DOHH2 (cell line): ENCODE results near the gene SLC16A12.

Experiments
- H3F3A ChIP-seq: fragments of 200-600 bp; sonication (generic), shearing (Covaris generic); 2 replicates; pipeline ENCODE4 v1.6.0; 2016; ENCODE audit warnings: antibody characterized with exemption, mild to moderate bottlenecking; ENCODE audit not compliant: control insufficient read depth, insufficient read depth
- H3K27ac ChIP-seq: fragments of 200-600 bp; sonication (generic); 2 replicates; pipeline ENCODE4 v1.5.1; 2014; ENCODE audit warnings: low read depth, mild to moderate bottlenecking, low read length, moderate library complexity
- H3K27me3 ChIP-seq: fragments of 200-600 bp; sonication (generic); 2 replicates; pipeline ENCODE4 v1.6.1; 2014; ENCODE audit warnings: mild to moderate bottlenecking, low read length, mixed read lengths; ENCODE audit not compliant: control insufficient read depth
- H3K36me3 ChIP-seq: fragments of 200-600 bp; sonication (generic); 2 replicates; pipeline ENCODE4 v1.6.1; 2014; ENCODE audit warnings: mild to moderate bottlenecking, low read length, moderate library complexity, mixed read lengths; ENCODE audit not compliant: control insufficient read depth
- H3K4me1 ChIP-seq: fragments of 200-600 bp; sonication (generic); 2 replicates; pipeline ENCODE4 v1.6.1; 2014; ENCODE audit warnings: mild to moderate bottlenecking, low read length, mixed read lengths; ENCODE audit not compliant: control insufficient read depth
- H3K4me2 ChIP-seq: fragments of 200-600 bp; sonication (generic); 2 replicates; pipeline ENCODE4 v1.6.0; 2014; ENCODE audit warnings: mild to moderate bottlenecking, low read length, moderate library complexity
- H3K4me3 ChIP-seq: fragments of 200-600 bp; sonication (generic); 2 replicates; pipeline ENCODE4 v1.5.1; 2014; ENCODE audit warnings: mild to moderate bottlenecking, low read length, mixed read lengths
- H3K79me2 ChIP-seq: fragments of 200-600 bp; sonication (generic); 2 replicates; pipeline ENCODE4 v1.6.1; 2014; ENCODE audit warnings: mild to moderate bottlenecking, low read length, mixed read lengths; ENCODE audit not compliant: control insufficient read depth
- H3K9me2 ChIP-seq: fragments of 200-600 bp; sonication (generic); replicated peaks from 2 replicates; pipeline ENCODE4 v1.6.1; 2014; ENCODE audit warnings: mild to moderate bottlenecking, low read length, mixed read lengths; ENCODE audit not compliant: control insufficient read depth
- H3K9me3 ChIP-seq: fragments of 200-600 bp; sonication (generic); 2 replicates; pipeline ENCODE4 v1.6.1; 2014; ENCODE audit warnings: antibody characterized with exemption, low read length, mixed read lengths; ENCODE audit not compliant: control insufficient read depth, insufficient read depth
- H4K20me1 ChIP-seq: fragments of 200-600 bp; sonication (generic); 2 replicates; pipeline ENCODE4 v1.6.0; 2014; ENCODE audit warnings: low read depth, mild to moderate bottlenecking, antibody characterized with exemption, low read length, moderate library complexity; ENCODE audit not compliant: control insufficient read depth, insufficient read depth
- EZH2phosphoT487 ChIP-seq: fragments of 200-600 bp; sonication (generic); IDR thresholded peaks from 2 replicates; pipeline ENCODE4 v1.6.1; 2017; ENCODE audit warnings: borderline replicate concordance, mild to moderate bottlenecking, antibody characterized with exemption, low read length, moderate library complexity, mixed read lengths
- TF ChIP-seq, protein P1 (sequence below): fragments of 200-600 bp; sonication (generic); IDR thresholded peaks from one replicate; pipeline ENCODE4 v1.5.1; 2014; ENCODE audit warnings: antibody characterized with exemption, mild to moderate bottlenecking, low read depth, low read length; ENCODE audit not compliant: poor library complexity, severe bottlenecking

The SLC16A12 gene

DNA sequence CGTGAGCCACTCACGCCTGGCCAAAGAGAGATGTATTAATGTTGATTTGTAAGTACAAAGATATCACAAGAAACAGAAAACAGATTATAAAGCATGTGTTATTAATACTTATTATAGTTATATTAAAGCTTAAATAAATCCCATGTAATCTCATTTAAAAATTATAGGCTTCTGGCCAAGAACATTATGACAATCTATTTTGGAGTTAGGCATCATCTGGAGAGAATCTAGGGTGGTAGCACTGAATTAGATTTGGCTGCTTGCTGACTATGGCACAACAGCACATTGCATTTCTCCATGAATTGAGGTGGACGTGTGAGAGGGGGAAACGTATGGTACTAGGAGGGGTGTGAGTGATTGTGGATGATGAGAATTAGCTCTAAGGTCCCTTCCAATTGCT lies 16.8 kb upstream of the SLC16A12 start:
- Histone ChIP-seq H3K9me3 (no peaks in the 10 kb centered on the region), H3K4me2 (no peak overlapping the region), H3K79me2 (no peaks in the 10 kb centered on the region), H3K4me1 (no peaks in the 10 kb centered on the region), H3K27me3 (no peaks in the 10 kb centered on the region), H3F3A (no peaks in the 10 kb centered on the region), H4K20me1 (no peaks in the 10 kb centered on the region), H3K4me3 (no peak overlapping the region), H3K9me2 (no peaks in the 10 kb centered on the region), H3K36me3 (no peaks in the 10 kb centered on the region), H3K27ac (no peak overlapping the region)
- TF ChIP-seq EZH2phosphoT487, result no peak
- TF ChIP-seq, protein P1, sequence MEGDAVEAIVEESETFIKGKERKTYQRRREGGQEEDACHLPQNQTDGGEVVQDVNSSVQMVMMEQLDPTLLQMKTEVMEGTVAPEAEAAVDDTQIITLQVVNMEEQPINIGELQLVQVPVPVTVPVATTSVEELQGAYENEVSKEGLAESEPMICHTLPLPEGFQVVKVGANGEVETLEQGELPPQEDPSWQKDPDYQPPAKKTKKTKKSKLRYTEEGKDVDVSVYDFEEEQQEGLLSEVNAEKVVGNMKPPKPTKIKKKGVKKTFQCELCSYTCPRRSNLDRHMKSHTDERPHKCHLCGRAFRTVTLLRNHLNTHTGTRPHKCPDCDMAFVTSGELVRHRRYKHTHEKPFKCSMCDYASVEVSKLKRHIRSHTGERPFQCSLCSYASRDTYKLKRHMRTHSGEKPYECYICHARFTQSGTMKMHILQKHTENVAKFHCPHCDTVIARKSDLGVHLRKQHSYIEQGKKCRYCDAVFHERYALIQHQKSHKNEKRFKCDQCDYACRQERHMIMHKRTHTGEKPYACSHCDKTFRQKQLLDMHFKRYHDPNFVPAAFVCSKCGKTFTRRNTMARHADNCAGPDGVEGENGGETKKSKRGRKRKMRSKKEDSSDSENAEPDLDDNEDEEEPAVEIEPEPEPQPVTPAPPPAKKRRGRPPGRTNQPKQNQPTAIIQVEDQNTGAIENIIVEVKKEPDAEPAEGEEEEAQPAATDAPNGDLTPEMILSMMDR, result no peak

DNA sequence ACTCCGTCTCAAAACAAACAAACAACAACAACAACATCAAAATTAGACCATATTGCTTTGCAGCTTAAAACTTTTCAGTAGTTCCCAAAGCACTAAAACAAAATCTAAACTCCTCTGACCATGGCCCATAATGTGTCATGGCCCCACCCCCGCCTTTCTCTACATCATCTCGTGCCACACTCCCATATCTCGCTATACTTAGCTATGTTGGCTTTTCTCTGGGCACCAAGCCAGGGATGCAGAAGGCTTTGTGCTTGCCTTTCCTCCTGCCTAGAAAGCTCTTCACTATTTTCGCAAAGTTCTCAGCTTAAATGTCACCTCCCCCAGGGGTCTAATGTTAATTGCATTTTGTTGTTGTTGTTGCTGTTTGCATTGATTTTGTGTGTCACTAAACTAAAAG lies 15.1 kb upstream of the SLC16A12 start:
- Histone ChIP-seq H3K4me2 (no peak overlapping the region), H4K20me1 (no peaks in the 10 kb centered on the region), H3K27ac (no peak overlapping the region), H3K36me3 (no peaks in the 10 kb centered on the region), H3K27me3 (no peaks in the 10 kb centered on the region), H3K4me3 (no peak overlapping the region), H3F3A (no peaks in the 10 kb centered on the region), H3K4me1 (no peaks in the 10 kb centered on the region), H3K79me2 (no peaks in the 10 kb centered on the region), H3K9me3 (no peaks in the 10 kb centered on the region), H3K9me2 (no peaks in the 10 kb centered on the region)
- TF ChIP-seq, protein P1, result no peak
- TF ChIP-seq EZH2phosphoT487, result no peak

DNA sequence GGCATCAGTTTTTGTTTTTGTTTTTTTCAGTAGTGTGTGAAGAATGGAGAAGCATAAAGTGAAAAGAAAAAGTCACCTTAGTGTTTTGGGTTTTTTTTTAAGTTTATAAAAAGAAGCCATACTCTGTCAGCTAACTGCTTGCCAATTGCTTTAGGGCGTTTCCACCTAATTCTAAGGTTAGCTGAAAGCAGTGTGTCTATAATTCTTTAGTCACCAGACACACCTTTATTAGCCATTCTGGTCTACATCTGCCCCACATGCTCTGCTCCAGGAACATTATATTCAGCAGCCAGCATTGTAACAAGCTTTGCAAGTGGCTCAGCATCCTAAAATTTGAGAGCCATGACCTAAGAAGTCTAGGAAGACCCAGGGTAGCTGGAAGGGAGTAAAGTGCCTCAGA lies 14.1 kb upstream of the SLC16A12 start:
- Histone ChIP-seq H3F3A (no peaks in the 10 kb centered on the region), H3K27ac (no peak overlapping the region), H3K4me3 (no peak overlapping the region), H3K36me3 (no peaks in the 10 kb centered on the region), H3K79me2 (no peaks in the 10 kb centered on the region), H3K4me2 (no peak overlapping the region), H3K4me1 (no peaks in the 10 kb centered on the region), H3K9me2 (no peaks in the 10 kb centered on the region), H4K20me1 (no peaks in the 10 kb centered on the region), H3K27me3 (no peaks in the 10 kb centered on the region), H3K9me3 (no peaks in the 10 kb centered on the region)
- TF ChIP-seq, protein P1, result no peak
- no peak for TF ChIP-seq EZH2phosphoT487

DNA sequence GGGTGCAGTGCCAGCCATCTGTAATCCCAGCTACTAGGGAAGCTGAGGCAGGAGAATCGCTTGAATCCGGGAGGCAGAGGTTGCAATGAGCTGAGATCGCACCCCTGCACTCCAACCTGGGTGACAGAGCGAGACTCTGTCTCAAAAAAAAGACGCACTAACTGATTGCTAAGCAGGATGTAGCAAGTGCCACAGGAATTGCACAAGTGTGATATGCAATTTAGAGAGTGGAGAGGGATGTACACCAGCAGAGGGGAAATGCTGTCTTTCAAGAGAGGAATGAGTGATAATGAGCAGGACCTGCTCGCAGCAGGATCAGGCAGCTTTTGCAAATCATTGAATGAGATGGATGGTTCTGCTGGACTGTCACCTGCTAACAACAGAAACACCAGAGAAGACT lies 13.3 kb upstream of the SLC16A12 start:
- no peaks in the 10 kb centered on the region for H3K4me1 ChIP-seq
- no peaks in the 10 kb centered on the region for H4K20me1 ChIP-seq
- no peak overlapping the region for H3K4me2 ChIP-seq
- no peak overlapping the region for H3K27ac ChIP-seq
- no peaks in the 10 kb centered on the region for H3K36me3 ChIP-seq
- H3F3A ChIP-seq, result no peaks in the 10 kb centered on the region
- no peaks in the 10 kb centered on the region for H3K9me2 ChIP-seq
- TF ChIP-seq EZH2phosphoT487, result no peak
- TF ChIP-seq, protein P1, result no peak
- no peak overlapping the region for H3K4me3 ChIP-seq
- H3K9me3 ChIP-seq, result no peaks in the 10 kb centered on the region
- H3K27me3 ChIP-seq, result no peaks in the 10 kb centered on the region
- H3K79me2 ChIP-seq, result no peaks in the 10 kb centered on the region
